GM12872 (cell line): ENCODE measurements around the gene ISYNA1.

Experiments used
- CTCF ChIP-seq: IDR thresholded peaks from 3 replicates; pipeline ENCODE4 v1.5.1; 2011; ENCODE audit warnings: low read depth, mild to moderate bottlenecking, low read length, moderate library complexity; ENCODE audit not compliant: insufficient read depth

ISYNA1 gene

GRCh38 chr19:18441804-18442788, 4.2 kb upstream of the ISYNA1 start:
- no peak for TF ChIP-seq CTCF

GRCh38 chr19:18440936-18441803, 3.2 kb upstream of the ISYNA1 start:
- no peak for TF ChIP-seq CTCF

- peak; percentile 62 for TF ChIP-seq CTCF
Observed at GRCh38 chr19:18440415-18440877, 2.5 kb upstream of the ISYNA1 start.

GRCh38 chr19:18439910-18440237, 1.9 kb upstream of the ISYNA1 start:
- TF ChIP-seq CTCF, result no peak

GRCh38 chr19:18439025-18439909, 1.3 kb upstream of the ISYNA1 start:
- no peak for TF ChIP-seq CTCF

GRCh38 chr19:18438331-18439024, 545 bp upstream of the ISYNA1 start:
- TF ChIP-seq CTCF, result no peak
